ENCODE measurements around the gene C17orf107. TPM values are rescaled to one million over a fixed set of nuclear protein-coding genes. Genes with fewer than 3 reads are reported as not detected.

C17orf107 gene
- total and polyA plus RNA-seq, 9 of the 15 experiments (the other 6 are each of a cell fraction or from before 2014, with no cell fraction given) = 0.05 to 0.29 (median 0.07) TPM; not detected in 4

GRCh38 chr17:4880857-4881256 is 18.5 kb upstream of the C17orf107 start:
- H2AFZ ChIP-seq (ENCODE audit: low read depth, low read length) = no peak overlapping the region
- H3K36me3 ChIP-seq (ENCODE audit: control insufficient read depth, insufficient read depth, low read length) = peaks cover 46% of the 10 kb centered on the region; the same call in 2 of the 3 replicates
- H3K27me3 ChIP-seq (ENCODE audit: control insufficient read depth in 2 of 2, insufficient read depth in 2 of 2, low read length in 2 of 2) = no peaks in the 10 kb centered on the region
- 80% methylated on average over 3 of the region's 15 CpGs for WGBS (ENCODE audit: insufficient coverage, low coverage, missing lambda C conversion rate)
- no peak overlapping the region for H3K4me3 ChIP-seq
- peaks cover 5% of the 10 kb centered on the region for H4K20me1 ChIP-seq (replicated peaks; ENCODE audit: control insufficient read depth, insufficient read depth, low read length)
- DNase-seq (ENCODE audit: extremely low read depth in 1 of 4, low spot score in 3 of 4) (no peak), ATAC-seq (no peak), FAIRE-seq (no peak)
- H3K4me2 ChIP-seq (ENCODE audit: insufficient read depth, low read length) = no peak overlapping the region
- H3K4me1 ChIP-seq (replicated peaks in 1 of 2; ENCODE audit: control insufficient read depth in 2 of 2, insufficient read depth in 2 of 2, low read length in 2 of 2) = no peaks in the 10 kb centered on the region
- intact Hi-C loops (cut with micrococcal nuclease) = loop anchor here (5.0 kb wide), 1 partner anchor 64 kb away; no protein-coding TSS in a partner anchor
- no peak overlapping the region for H3K27ac ChIP-seq (ENCODE audit: extremely low read depth, low read depth, low read length)
- no peaks in the 10 kb centered on the region; the same call in 2 of the 3 replicates for H3K79me2 ChIP-seq (ENCODE audit: control insufficient read depth, insufficient read depth, low read length)
- no TSS peak for BruUV-seq (replicated peaks)
- in situ Hi-C loops (cut with MboI) = loop anchor here (5.0 kb wide), 2 partner anchors 79 to 169 kb away; partner anchors contain the start of genes ARRB2 and C17orf114
- ChIA-PET CTCF (ENCODE audit: low intra/inter-chr PET ratio) (interaction anchor here (0.8 kb wide), 1 partner anchor 65 kb away, joined by 3 read pairs; no protein-coding TSS in a partner anchor), POLR2A (interaction anchor here (0.7 kb wide), 1 partner anchor 10 kb away, joined by 3 read pairs; no protein-coding TSS in a partner anchor)
- H3K9ac ChIP-seq (ENCODE audit: insufficient read depth in 1 of 2, low read depth in 2 of 2, low read length in 2 of 2) = no peak overlapping the region; a peak in 1 of 4 replicates
- H3K9me3 ChIP-seq (replicated peaks; ENCODE audit: control insufficient read depth, insufficient read depth, low read depth, low read length) = no peaks in the 10 kb centered on the region
- TF ChIP-seq, protein P1, sequence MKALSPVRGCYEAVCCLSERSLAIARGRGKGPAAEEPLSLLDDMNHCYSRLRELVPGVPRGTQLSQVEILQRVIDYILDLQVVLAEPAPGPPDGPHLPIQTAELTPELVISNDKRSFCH (CRISPR knock-in tag; IDR thresholded peaks at IDR 0.05) = no peak
- TF ChIP-seq, protein P1 (tag; IDR thresholded peaks at IDR 0.05) = no peak
- TF ChIP-seq ZNF212 (CRISPR knock-in tag; IDR thresholded peaks at IDR 0.05) (no peak), PTRF (tag; IDR thresholded peaks at IDR 0.05) (no peak), ZNF589 (CRISPR knock-in tag; IDR thresholded peaks at IDR 0.05; ENCODE audit: low read depth) (no peak), ELF4 (CRISPR knock-in tag; IDR thresholded peaks at IDR 0.05) (no peak), HDGF (IDR thresholded peaks at IDR 0.05) (no peak)
- TF ChIP-seq, protein P2, sequence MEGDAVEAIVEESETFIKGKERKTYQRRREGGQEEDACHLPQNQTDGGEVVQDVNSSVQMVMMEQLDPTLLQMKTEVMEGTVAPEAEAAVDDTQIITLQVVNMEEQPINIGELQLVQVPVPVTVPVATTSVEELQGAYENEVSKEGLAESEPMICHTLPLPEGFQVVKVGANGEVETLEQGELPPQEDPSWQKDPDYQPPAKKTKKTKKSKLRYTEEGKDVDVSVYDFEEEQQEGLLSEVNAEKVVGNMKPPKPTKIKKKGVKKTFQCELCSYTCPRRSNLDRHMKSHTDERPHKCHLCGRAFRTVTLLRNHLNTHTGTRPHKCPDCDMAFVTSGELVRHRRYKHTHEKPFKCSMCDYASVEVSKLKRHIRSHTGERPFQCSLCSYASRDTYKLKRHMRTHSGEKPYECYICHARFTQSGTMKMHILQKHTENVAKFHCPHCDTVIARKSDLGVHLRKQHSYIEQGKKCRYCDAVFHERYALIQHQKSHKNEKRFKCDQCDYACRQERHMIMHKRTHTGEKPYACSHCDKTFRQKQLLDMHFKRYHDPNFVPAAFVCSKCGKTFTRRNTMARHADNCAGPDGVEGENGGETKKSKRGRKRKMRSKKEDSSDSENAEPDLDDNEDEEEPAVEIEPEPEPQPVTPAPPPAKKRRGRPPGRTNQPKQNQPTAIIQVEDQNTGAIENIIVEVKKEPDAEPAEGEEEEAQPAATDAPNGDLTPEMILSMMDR (IDR thresholded peaks at IDR 0.05 in 2 of 3, conservative IDR thresholded peaks at IDR 0.05 in 1 of 3; ENCODE audit: insufficient read depth in 2 of 3, low read depth in 1 of 3, low read length in 3 of 3) = no peak
- TF ChIP-seq, protein P3, sequence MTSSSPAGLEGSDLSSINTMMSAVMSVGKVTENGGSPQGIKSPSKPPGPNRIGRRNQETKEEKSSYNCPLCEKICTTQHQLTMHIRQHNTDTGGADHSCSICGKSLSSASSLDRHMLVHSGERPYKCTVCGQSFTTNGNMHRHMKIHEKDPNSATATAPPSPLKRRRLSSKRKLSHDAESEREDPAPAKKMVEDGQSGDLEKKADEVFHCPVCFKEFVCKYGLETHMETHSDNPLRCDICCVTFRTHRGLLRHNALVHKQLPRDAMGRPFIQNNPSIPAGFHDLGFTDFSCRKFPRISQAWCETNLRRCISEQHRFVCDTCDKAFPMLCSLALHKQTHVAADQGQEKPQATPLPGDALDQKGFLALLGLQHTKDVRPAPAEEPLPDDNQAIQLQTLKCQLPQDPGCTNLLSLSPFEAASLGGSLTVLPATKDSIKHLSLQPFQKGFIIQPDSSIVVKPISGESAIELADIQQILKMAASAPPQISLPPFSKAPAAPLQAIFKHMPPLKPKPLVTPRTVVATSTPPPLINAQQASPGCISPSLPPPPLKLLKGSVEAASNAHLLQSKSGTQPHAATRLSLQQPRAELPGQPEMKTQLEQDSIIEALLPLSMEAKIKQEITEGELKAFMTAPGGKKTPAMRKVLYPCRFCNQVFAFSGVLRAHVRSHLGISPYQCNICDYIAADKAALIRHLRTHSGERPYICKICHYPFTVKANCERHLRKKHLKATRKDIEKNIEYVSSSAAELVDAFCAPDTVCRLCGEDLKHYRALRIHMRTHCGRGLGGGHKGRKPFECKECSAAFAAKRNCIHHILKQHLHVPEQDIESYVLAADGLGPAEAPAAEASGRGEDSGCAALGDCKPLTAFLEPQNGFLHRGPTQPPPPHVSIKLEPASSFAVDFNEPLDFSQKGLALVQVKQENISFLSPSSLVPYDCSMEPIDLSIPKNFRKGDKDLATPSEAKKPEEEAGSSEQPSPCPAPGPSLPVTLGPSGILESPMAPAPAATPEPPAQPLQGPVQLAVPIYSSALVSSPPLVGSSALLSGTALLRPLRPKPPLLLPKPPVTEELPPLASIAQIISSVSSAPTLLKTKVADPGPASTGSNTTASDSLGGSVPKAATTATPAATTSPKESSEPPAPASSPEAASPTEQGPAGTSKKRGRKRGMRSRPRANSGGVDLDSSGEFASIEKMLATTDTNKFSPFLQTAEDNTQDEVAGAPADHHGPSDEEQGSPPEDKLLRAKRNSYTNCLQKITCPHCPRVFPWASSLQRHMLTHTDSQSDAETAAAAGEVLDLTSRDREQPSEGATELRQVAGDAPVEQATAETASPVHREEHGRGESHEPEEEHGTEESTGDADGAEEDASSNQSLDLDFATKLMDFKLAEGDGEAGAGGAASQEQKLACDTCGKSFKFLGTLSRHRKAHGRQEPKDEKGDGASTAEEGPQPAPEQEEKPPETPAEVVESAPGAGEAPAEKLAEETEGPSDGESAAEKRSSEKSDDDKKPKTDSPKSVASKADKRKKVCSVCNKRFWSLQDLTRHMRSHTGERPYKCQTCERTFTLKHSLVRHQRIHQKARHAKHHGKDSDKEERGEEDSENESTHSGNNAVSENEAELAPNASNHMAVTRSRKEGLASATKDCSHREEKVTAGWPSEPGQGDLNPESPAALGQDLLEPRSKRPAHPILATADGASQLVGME (CRISPR knock-in tag; IDR thresholded peaks at IDR 0.05) = no peak
- H3K9me1 ChIP-seq (ENCODE audit: control insufficient read depth, insufficient read depth, low read length) = peaks cover 2% of the 10 kb centered on the region
